ENCODE measurements around the gene NEIL3. TPM values are rescaled to one million over a fixed set of nuclear protein-coding genes. Genes with fewer than 3 reads are reported as not detected.

The NEIL3 gene
- total RNA-seq, 1 experiment from 2014 or later = 18.1 TPM

DNA sequence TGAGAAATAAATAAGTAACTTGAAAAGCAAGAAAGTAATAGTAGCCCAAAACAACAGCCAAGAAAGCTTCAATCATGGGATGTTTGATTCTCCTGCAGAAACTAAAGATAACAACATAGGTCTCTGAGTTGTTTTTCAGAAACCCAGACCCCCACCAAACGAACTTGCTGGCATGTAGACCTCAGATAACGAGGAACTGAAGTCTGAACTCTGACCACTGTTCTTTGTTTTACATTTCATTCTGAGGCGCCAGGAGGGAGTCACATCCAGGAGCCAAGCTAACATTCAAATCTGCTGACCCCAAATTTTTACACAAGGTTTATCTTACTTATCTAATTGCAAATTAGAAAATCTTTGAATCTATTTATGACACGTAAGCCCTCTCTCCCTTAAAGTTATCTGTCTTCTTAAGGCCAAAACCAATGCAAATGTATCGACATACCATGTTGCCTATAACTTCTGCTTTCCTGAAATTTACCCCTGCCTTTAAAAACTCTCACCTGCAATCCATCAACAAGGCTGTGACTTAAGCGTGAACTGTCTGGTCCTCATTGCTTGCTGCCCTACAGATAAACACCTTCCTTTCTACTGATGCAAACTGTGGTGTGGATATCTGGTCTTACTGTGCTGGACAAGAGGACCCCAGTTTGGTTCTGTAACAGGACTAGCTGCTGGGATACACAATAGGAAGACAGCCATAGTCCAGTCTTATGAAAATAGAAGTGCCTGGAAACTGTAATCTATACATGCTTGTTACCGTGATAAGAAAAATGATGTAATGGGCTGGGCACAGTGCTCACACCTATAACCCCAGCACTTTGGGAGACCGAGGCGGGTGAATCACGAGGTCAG is 37.5 kb upstream of the NEIL3 start (continued):
- no peak for TF ChIP-seq CBX3 (IDR thresholded peaks at IDR 0.05; ENCODE audit: low read depth)
- TF ChIP-seq EZH2 (IDR thresholded peaks at IDR 0.05) = no peak
- no peak for TF ChIP-seq EGR1 (IDR thresholded peaks at IDR 0.05; ENCODE audit: low read depth)
- TF ChIP-seq FOSL1 (IDR thresholded peaks at IDR 0.05; ENCODE audit: low read depth) = no peak
- TF ChIP-seq ELF1 (IDR thresholded peaks at IDR 0.05; ENCODE audit: borderline replicate concordance, low read depth) = no peak
- no peak for TF ChIP-seq ZNF274 (IDR thresholded peaks at IDR 0.05; ENCODE audit: low read depth, low read length)
- no peak for TF ChIP-seq EZH2phosphoT487 (IDR thresholded peaks at IDR 0.05; ENCODE audit: borderline replicate concordance)

DNA sequence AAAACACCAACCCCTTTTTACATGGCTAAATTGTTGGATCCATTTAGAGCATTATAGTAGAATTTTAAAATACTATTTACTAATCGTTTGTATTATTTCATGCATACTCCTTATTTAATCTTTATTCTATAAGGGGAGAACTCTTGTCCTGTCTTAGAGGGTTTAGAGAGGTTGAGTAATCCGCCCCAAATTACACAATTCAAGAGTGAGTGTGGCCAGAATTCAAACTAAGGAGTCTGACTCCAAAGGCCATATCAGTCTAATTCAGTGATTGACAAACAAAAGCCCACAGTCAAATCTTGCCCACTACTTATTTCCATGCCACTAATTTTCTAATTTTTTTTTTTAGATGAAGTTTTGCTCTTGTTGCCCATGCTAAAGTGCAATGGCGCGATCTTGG is 33.7 kb upstream of the NEIL3 start:
- CTCF ChIA-PET = no interaction called here
- H3K36me3 ChIP-seq (ENCODE audit: control insufficient read depth in 1 of 2, insufficient read depth in 2 of 2, low read length in 2 of 2) = no peaks in the 10 kb centered on the region
- H3K9me3 ChIP-seq (ENCODE audit: control insufficient read depth in 1 of 2, insufficient read depth in 1 of 2, low read depth in 1 of 2, low read length in 2 of 2) = no peaks in the 10 kb centered on the region
- no peaks in the 10 kb centered on the region for H3K9me2 ChIP-seq (ENCODE audit: insufficient read depth)
- no peaks in the 10 kb centered on the region for H3K79me2 ChIP-seq (ENCODE audit: insufficient read depth, low read length)
- RAD21 ChIA-PET (ENCODE audit: low non-redundant PET in 1 of 2, low total read pairs in 2 of 2, uncharacterized antibody in 2 of 2, unreplicated experiment in 2 of 2) = no interaction called here
- DNase-seq (ENCODE audit: low read depth, low spot score) = no peak
- H3K4me1 ChIP-seq (ENCODE audit: control insufficient read depth in 1 of 2, insufficient read depth in 2 of 2, low read length in 2 of 2) = no peaks in the 10 kb centered on the region
- POLR2A ChIA-PET = no interaction called here
- intact Hi-C loops (cut with micrococcal nuclease) = no loop called here
- no peak overlapping the region for H3K27ac ChIP-seq (ENCODE audit: low read depth, low read length)
- H2AFZ ChIP-seq (ENCODE audit: low read depth, low read length, poor library complexity, severe bottlenecking) = no peak overlapping the region
- no peak overlapping the region for H3K4me2 ChIP-seq (ENCODE audit: low read length)
- H3K4me3 ChIP-seq (replicated peaks in 1 of 2; ENCODE audit: low read depth in 1 of 2, low read length in 2 of 2) = no peak overlapping the region
- H4K20me1 ChIP-seq (ENCODE audit: insufficient read depth) = no peaks in the 10 kb centered on the region
- ATAC-seq = no peak
- H3K27me3 ChIP-seq (ENCODE audit: insufficient read depth, low read length) = no peaks in the 10 kb centered on the region
- no TSS peak for BruUV-seq (replicated peaks)
- no peak overlapping the region for H3K9ac ChIP-seq (ENCODE audit: low read length)
- TF ChIP-seq, protein P1, sequence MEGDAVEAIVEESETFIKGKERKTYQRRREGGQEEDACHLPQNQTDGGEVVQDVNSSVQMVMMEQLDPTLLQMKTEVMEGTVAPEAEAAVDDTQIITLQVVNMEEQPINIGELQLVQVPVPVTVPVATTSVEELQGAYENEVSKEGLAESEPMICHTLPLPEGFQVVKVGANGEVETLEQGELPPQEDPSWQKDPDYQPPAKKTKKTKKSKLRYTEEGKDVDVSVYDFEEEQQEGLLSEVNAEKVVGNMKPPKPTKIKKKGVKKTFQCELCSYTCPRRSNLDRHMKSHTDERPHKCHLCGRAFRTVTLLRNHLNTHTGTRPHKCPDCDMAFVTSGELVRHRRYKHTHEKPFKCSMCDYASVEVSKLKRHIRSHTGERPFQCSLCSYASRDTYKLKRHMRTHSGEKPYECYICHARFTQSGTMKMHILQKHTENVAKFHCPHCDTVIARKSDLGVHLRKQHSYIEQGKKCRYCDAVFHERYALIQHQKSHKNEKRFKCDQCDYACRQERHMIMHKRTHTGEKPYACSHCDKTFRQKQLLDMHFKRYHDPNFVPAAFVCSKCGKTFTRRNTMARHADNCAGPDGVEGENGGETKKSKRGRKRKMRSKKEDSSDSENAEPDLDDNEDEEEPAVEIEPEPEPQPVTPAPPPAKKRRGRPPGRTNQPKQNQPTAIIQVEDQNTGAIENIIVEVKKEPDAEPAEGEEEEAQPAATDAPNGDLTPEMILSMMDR (IDR thresholded peaks at IDR 0.05 in 2 of 3, conservative IDR thresholded peaks at IDR 0.05 in 1 of 3; ENCODE audit: borderline replicate concordance in 1 of 3, insufficient read depth in 1 of 3, low read depth in 2 of 3, low read length in 2 of 3) = no peak
- TF ChIP-seq, protein P2, sequence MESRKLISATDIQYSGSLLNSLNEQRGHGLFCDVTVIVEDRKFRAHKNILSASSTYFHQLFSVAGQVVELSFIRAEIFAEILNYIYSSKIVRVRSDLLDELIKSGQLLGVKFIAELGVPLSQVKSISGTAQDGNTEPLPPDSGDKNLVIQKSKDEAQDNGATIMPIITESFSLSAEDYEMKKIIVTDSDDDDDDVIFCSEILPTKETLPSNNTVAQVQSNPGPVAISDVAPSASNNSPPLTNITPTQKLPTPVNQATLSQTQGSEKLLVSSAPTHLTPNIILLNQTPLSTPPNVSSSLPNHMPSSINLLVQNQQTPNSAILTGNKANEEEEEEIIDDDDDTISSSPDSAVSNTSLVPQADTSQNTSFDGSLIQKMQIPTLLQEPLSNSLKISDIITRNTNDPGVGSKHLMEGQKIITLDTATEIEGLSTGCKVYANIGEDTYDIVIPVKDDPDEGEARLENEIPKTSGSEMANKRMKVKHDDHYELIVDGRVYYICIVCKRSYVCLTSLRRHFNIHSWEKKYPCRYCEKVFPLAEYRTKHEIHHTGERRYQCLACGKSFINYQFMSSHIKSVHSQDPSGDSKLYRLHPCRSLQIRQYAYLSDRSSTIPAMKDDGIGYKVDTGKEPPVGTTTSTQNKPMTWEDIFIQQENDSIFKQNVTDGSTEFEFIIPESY (IDR thresholded peaks at IDR 0.05; ENCODE audit: extremely low read depth, insufficient replicate concordance, low read length) = no peak
- no peak for TF ChIP-seq TCF7L2 (IDR thresholded peaks at IDR 0.05; ENCODE audit: borderline replicate concordance, extremely low read depth, insufficient read depth, insufficient read length)
- TF ChIP-seq, protein P3, sequence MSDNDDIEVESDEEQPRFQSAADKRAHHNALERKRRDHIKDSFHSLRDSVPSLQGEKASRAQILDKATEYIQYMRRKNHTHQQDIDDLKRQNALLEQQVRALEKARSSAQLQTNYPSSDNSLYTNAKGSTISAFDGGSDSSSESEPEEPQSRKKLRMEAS (IDR thresholded peaks at IDR 0.05) = no peak
- TF ChIP-seq CBX3 (IDR thresholded peaks at IDR 0.05; ENCODE audit: low read depth) = no peak
- TF ChIP-seq, protein P4, sequence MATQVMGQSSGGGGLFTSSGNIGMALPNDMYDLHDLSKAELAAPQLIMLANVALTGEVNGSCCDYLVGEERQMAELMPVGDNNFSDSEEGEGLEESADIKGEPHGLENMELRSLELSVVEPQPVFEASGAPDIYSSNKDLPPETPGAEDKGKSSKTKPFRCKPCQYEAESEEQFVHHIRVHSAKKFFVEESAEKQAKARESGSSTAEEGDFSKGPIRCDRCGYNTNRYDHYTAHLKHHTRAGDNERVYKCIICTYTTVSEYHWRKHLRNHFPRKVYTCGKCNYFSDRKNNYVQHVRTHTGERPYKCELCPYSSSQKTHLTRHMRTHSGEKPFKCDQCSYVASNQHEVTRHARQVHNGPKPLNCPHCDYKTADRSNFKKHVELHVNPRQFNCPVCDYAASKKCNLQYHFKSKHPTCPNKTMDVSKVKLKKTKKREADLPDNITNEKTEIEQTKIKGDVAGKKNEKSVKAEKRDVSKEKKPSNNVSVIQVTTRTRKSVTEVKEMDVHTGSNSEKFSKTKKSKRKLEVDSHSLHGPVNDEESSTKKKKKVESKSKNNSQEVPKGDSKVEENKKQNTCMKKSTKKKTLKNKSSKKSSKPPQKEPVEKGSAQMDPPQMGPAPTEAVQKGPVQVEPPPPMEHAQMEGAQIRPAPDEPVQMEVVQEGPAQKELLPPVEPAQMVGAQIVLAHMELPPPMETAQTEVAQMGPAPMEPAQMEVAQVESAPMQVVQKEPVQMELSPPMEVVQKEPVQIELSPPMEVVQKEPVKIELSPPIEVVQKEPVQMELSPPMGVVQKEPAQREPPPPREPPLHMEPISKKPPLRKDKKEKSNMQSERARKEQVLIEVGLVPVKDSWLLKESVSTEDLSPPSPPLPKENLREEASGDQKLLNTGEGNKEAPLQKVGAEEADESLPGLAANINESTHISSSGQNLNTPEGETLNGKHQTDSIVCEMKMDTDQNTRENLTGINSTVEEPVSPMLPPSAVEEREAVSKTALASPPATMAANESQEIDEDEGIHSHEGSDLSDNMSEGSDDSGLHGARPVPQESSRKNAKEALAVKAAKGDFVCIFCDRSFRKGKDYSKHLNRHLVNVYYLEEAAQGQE (IDR thresholded peaks at IDR 0.05; ENCODE audit: low read depth) = no peak
- TF ChIP-seq CEBPB (IDR thresholded peaks at IDR 0.05; ENCODE audit: low read depth) = no peak
- no peak for TF ChIP-seq ELF1 (IDR thresholded peaks at IDR 0.05; ENCODE audit: borderline replicate concordance, low read depth)
- TF ChIP-seq JUND (IDR thresholded peaks at IDR 0.05) = no peak
- TF ChIP-seq, protein P5, sequence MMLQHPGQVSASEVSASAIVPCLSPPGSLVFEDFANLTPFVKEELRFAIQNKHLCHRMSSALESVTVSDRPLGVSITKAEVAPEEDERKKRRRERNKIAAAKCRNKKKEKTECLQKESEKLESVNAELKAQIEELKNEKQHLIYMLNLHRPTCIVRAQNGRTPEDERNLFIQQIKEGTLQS (IDR thresholded peaks at IDR 0.05) = no peak
- TF ChIP-seq YY1 (IDR thresholded peaks at IDR 0.05; ENCODE audit: extremely low read depth, insufficient replicate concordance, low read depth, low read length) = no peak
- TF ChIP-seq FOSL1 (IDR thresholded peaks at IDR 0.05; ENCODE audit: low read depth) = no peak

Data from HCT116 (cell line).